ENCODE data around the gene PPL.

The PPL gene

DNA sequence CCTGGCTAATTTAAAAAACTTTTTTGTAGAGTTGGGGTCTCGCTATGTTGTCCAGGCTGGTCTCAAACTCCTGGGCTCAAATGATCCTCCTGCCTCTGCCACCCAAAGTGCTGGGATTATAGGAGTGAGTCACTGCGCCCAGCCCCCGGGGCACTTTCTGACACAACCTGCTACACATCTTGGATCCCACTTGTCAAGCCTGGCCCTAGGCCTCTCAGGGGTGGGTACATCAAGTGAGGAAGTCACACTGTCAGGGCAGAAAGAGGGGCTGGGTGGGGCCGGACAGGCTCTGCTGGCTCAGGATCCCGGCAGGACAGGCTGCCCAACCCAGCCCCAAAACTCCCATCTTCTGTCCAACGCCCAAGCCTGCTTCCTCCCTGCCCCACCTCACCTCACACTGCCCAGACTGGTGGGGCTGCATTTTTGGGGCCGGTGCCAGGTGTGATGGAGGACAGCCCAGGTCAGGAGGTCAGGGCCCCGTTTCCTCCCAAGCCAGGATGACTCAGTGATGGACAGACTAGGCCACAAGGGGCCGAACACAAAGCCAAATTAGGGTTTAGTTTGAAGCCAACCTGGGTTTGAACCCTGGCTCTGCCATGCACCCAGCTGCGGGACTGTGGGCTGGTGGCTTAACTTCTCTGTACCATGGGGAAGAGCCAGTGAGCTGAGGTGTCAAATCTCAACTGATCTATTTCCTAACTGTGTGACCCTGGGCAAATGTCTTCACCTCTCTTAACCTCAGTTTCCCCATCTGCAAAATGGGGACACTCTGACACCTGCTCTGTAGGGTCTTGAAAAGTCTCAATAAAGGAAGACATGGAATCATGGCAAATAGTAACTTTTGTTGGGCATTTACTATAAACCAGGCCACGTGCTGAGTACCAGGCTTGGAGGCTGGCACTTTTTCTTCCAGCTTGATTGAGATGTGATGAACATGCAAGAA, 8.9 kb upstream of the PPL start:
- TF ChIP-seq, protein P1, sequence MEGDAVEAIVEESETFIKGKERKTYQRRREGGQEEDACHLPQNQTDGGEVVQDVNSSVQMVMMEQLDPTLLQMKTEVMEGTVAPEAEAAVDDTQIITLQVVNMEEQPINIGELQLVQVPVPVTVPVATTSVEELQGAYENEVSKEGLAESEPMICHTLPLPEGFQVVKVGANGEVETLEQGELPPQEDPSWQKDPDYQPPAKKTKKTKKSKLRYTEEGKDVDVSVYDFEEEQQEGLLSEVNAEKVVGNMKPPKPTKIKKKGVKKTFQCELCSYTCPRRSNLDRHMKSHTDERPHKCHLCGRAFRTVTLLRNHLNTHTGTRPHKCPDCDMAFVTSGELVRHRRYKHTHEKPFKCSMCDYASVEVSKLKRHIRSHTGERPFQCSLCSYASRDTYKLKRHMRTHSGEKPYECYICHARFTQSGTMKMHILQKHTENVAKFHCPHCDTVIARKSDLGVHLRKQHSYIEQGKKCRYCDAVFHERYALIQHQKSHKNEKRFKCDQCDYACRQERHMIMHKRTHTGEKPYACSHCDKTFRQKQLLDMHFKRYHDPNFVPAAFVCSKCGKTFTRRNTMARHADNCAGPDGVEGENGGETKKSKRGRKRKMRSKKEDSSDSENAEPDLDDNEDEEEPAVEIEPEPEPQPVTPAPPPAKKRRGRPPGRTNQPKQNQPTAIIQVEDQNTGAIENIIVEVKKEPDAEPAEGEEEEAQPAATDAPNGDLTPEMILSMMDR (IDR thresholded peaks at IDR 0.05; ENCODE audit: insufficient read depth, low read depth, low read length, missing control alignments), result no peak
- DNase-seq (ENCODE audit: low read depth), result peak; percentile 93

GRCh38 chr16:4944333-4945281, 7.7 kb upstream of the PPL start:
- no peak overlapping the region for H3K4me3 ChIP-seq (ENCODE audit: low read length)
- TF ChIP-seq, protein P1 (IDR thresholded peaks at IDR 0.05; ENCODE audit: insufficient read depth, low read depth, low read length, missing control alignments), result no peak
- peak; percentile 95 for DNase-seq (ENCODE audit: low read depth)

More for the DNA sequence above, 8.9 kb upstream of the PPL start:
- H3K4me3 ChIP-seq (ENCODE audit: low read length), result no peak overlapping the region

- no peak for DNase-seq (ENCODE audit: low read depth)
- no peak overlapping the region for H3K4me3 ChIP-seq (ENCODE audit: low read length)
- TF ChIP-seq, protein P1 (IDR thresholded peaks at IDR 0.05; ENCODE audit: insufficient read depth, low read depth, low read length, missing control alignments), result no peak
These were observed 5.5 kb upstream of the PPL start for GRCh38 chr16:4942481-4942880.

- no peak for DNase-seq (ENCODE audit: low read depth)
- TF ChIP-seq, protein P1 (IDR thresholded peaks at IDR 0.05; ENCODE audit: insufficient read depth, low read depth, low read length, missing control alignments), result no peak
- no peak overlapping the region for H3K4me3 ChIP-seq (ENCODE audit: low read length)
These were observed 3.8 kb upstream of the PPL start for GRCh38 chr16:4940719-4941118.

DNA sequence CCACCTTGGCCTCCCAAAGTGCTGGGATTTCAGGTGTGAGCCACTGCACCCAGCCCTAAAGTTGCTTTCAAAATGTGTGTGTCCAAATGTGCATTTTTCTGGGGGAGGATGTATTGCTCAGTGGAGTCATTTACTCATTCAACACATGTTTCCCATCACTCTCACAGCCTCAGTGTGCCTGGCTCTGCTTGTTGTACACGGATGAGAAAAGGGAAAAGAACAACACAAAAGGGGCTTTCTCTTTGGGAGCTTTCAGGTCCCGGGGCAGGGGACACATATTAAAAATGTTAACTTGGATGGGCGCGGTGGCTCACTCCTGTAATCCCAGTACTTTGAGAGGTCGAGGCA, 1.7 kb upstream of the PPL start:
- DNase-seq (ENCODE audit: low read depth), result no peak
- no peak overlapping the region for H3K4me3 ChIP-seq (ENCODE audit: low read length)
- TF ChIP-seq, protein P1 (IDR thresholded peaks at IDR 0.05; ENCODE audit: insufficient read depth, low read depth, low read length, missing control alignments), result no peak

GRCh38 chr16:4937782-4938682, 1.1 kb upstream of the PPL start:
- H3K4me3 ChIP-seq (ENCODE audit: low read length), result no peak overlapping the region
- TF ChIP-seq, protein P1 (IDR thresholded peaks at IDR 0.05; ENCODE audit: insufficient read depth, low read depth, low read length, missing control alignments), result no peak
- peak; percentile 57 for DNase-seq (ENCODE audit: low read depth)
